Activated CD8-positive, alpha-beta T cell treated with anti-CD3 and anti-CD28 coated beads for 36 hours (primary cell): ENCODE results near the gene NKD2. TPM values are rescaled to one million over a fixed set of nuclear protein-coding genes. Genes with fewer than 3 reads are reported as not detected.

ENCODE experiments used
- ATAC-seq: fragments of 200-7000 bp; cut with Tn5 transposase; one replicate; pipeline ENCODE4 v1.10.0; 2021; ENCODE audit warnings: mild to moderate bottlenecking, moderate library complexity
- CTCF ChIA-PET: fragments of 350-600 bp; sonication (Branson Sonifier 250); formaldehyde crosslinking; loops from one replicate; lab custom pipeline; 2021; ENCODE audit warnings: antibody characterized with exemption; lab: Charles Lee
- POLR2A ChIA-PET: fragments of 350-600 bp; sonication (Branson Sonifier 250); formaldehyde crosslinking; loops from one replicate; lab custom pipeline; 2021; ENCODE audit warnings: antibody characterized with exemption; lab: Charles Lee
- DNase-seq: peaks from one replicate; pipeline ENCODE4 v3.0.0-alpha.2; 2020
- H3K27ac Mint-ChIP-seq: one replicate; pipeline ENCODE4 v1.8.0; 2021; ENCODE audit warnings: mild to moderate bottlenecking, mixed read lengths
- H3K27me3 Mint-ChIP-seq: one replicate; pipeline ENCODE4 v1.8.0; 2021; ENCODE audit warnings: mixed read lengths
- H3K36me3 Mint-ChIP-seq: one replicate; pipeline ENCODE4 v1.8.0; 2021; ENCODE audit warnings: low read depth, mixed read lengths
- H3K4me1 Mint-ChIP-seq: one replicate; pipeline ENCODE4 v1.8.0; 2021; ENCODE audit warnings: low read depth, mixed read lengths
- H3K4me3 Mint-ChIP-seq: one replicate; pipeline ENCODE4 v1.8.0; 2021; ENCODE audit warnings: mild to moderate bottlenecking, moderate library complexity, mixed read lengths
- H3K9me3 Mint-ChIP-seq: one replicate; pipeline ENCODE4 v1.8.0; 2021; ENCODE audit warnings: mixed read lengths
- CTCF ChIP-seq: fragments of 200-600 bp; IDR thresholded peaks from one replicate; pipeline ENCODE4 v1.8.0; 2022; ENCODE audit warnings: antibody characterized with exemption, mild to moderate bottlenecking
- intact Hi-C: fragments of 100-400 bp; cut with micrococcal nuclease; formaldehyde crosslinking; loops from one replicate; pipeline ENCODE4 v1.10.0; 2022
- total RNA-seq, 2 experiments: library from RNA; stranded (reverse); gene quantifications; one replicate each; pipeline ENCODE4 v1.2.3, GENCODE V29; 2021

Gene NKD2
- total RNA-seq, 2 experiments from 2014 or later: 1.5 to 2.3 TPM

GRCh38 chr5:1057485-1058082 is 49.0 kb downstream of the NKD2 start:
- TF ChIP-seq CTCF: no peak
- no peaks in the 10 kb centered on the region for H3K27me3 Mint-ChIP-seq
- H3K9me3 Mint-ChIP-seq: no peaks in the 10 kb centered on the region
- no peaks in the 10 kb centered on the region for H3K4me1 Mint-ChIP-seq
- ATAC-seq: no peak
- H3K4me3 Mint-ChIP-seq: no peak overlapping the region
- no peak overlapping the region for H3K27ac Mint-ChIP-seq
- no peak for DNase-seq
- H3K36me3 Mint-ChIP-seq: peaks cover 3% of the 10 kb centered on the region
- intact Hi-C loops: no loop called here
- ChIA-PET POLR2A (no interaction called here), CTCF (no interaction called here)

- H3K36me3 Mint-ChIP-seq: peaks cover 3% of the 10 kb centered on the region
- intact Hi-C loops: no loop called here
- no peaks in the 10 kb centered on the region for H3K9me3 Mint-ChIP-seq
- ChIA-PET POLR2A (no interaction called here), CTCF (no interaction called here)
- no peak overlapping the region for H3K4me3 Mint-ChIP-seq
- ATAC-seq (no peak), DNase-seq (no peak)
- no peaks in the 10 kb centered on the region for H3K27me3 Mint-ChIP-seq
- H3K4me1 Mint-ChIP-seq: no peaks in the 10 kb centered on the region
- H3K27ac Mint-ChIP-seq: no peak overlapping the region
- no peak for TF ChIP-seq CTCF
Observed at GRCh38 chr5:1058083-1058945, 49.7 kb downstream of the NKD2 start.

GRCh38 chr5:1058988-1059883 is 50.6 kb downstream of the NKD2 start:
- no peak for TF ChIP-seq CTCF
- Mint-ChIP-seq H3K4me1 (no peaks in the 10 kb centered on the region), H3K4me3 (no peak overlapping the region), H3K36me3 (peaks cover 3% of the 10 kb centered on the region), H3K9me3 (no peaks in the 10 kb centered on the region), H3K27ac (no peak overlapping the region), H3K27me3 (no peaks in the 10 kb centered on the region)
- ATAC-seq (no peak), DNase-seq (no peak)
- intact Hi-C loops: no loop called here
- POLR2A ChIA-PET: no interaction called here
- CTCF ChIA-PET: no interaction called here

- ChIA-PET POLR2A (no interaction called here), CTCF (no interaction called here)
- Mint-ChIP-seq H3K36me3 (peaks cover 1% of the 10 kb centered on the region), H3K4me1 (no peaks in the 10 kb centered on the region), H3K9me3 (no peaks in the 10 kb centered on the region), H3K27me3 (no peaks in the 10 kb centered on the region), H3K4me3 (no peak overlapping the region), H3K27ac (no peak overlapping the region)
- no peak for TF ChIP-seq CTCF
- DNase-seq (no peak), ATAC-seq (no peak)
- intact Hi-C loops: no loop called here
Observed at GRCh38 chr5:1059884-1060263, 51.3 kb downstream of the NKD2 start.
